ENCODE results near the gene ANKRD34B. TPM values are rescaled to one million over a fixed set of nuclear protein-coding genes. Genes with fewer than 3 reads are reported as not detected.

ANKRD34B gene
- polyA plus RNA-seq, 1 donor (not counting 4 experiments of a cell fraction or from before 2014, with no cell fraction given), result not detected

DNA sequence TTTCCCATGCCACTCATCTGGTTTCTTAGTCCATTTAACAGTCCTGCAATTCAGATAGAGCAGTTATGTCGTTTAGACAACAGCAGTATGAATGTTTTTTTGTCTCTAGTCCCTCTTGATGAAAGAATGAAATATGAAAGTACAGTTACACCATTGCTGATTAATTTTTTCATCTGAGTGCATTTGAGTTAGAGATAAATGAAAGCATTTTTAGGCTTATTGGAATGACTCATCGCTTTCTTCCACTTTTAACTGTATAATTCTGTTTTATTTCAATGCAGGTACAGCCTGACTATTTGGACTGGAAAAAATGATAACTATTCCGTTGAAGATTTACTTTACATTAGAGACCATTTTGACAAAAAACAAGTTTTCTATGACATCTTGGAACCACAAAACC, 28.7 kb downstream of the ANKRD34B start:
- Histone ChIP-seq H3K27me3 (ENCODE audit: control insufficient read depth, extremely low read depth, insufficient read depth, low read length) (no peaks in the 10 kb centered on the region), H3K4me1 (ENCODE audit: control insufficient read depth, extremely low read depth, insufficient read depth, low read length) (no peaks in the 10 kb centered on the region), H3K9me1 (ENCODE audit: control insufficient read depth, extremely low read depth, insufficient read depth, low read length) (no peaks in the 10 kb centered on the region), H4K20me1 (ENCODE audit: control insufficient read depth, extremely low read depth, insufficient read depth, low read length) (no peaks in the 10 kb centered on the region), H3K9me3 (ENCODE audit: control insufficient read depth, low read depth, low read length) (no peaks in the 10 kb centered on the region), H3K27ac (ENCODE audit: control insufficient read depth, insufficient read depth, low read length) (no peak overlapping the region), H3K9ac (ENCODE audit: control insufficient read depth, extremely low read depth, insufficient read depth, low read length) (no peak overlapping the region), H2AFZ (ENCODE audit: control insufficient read depth, low read length) (no peak overlapping the region), H3K4me2 (ENCODE audit: control insufficient read depth, extremely low read depth, insufficient read depth, low read depth, low read length) (no peak overlapping the region), H3K4me3 (ENCODE audit: control insufficient read depth in 2 of 3, extremely low read depth in 1 of 3, insufficient read depth in 2 of 3, low read depth in 1 of 3, low read length in 3 of 3) (no peak overlapping the region), H3K36me3 (ENCODE audit: control insufficient read depth in 2 of 2, extremely low read depth in 1 of 2, insufficient read depth in 2 of 2, low read length in 2 of 2) (no peaks in the 10 kb centered on the region), H3K79me2 (ENCODE audit: control insufficient read depth, insufficient read depth, low read length) (no peaks in the 10 kb centered on the region)
- DNase-seq (ENCODE audit: low read depth, low spot score) (no peak), FAIRE-seq (no peak)
- dilution Hi-C loops (cut with MboI; ENCODE audit: extremely low pct_ligation_motif_present, low sequenced_read_pairs), result no loop called here
- TF ChIP-seq, protein P1, sequence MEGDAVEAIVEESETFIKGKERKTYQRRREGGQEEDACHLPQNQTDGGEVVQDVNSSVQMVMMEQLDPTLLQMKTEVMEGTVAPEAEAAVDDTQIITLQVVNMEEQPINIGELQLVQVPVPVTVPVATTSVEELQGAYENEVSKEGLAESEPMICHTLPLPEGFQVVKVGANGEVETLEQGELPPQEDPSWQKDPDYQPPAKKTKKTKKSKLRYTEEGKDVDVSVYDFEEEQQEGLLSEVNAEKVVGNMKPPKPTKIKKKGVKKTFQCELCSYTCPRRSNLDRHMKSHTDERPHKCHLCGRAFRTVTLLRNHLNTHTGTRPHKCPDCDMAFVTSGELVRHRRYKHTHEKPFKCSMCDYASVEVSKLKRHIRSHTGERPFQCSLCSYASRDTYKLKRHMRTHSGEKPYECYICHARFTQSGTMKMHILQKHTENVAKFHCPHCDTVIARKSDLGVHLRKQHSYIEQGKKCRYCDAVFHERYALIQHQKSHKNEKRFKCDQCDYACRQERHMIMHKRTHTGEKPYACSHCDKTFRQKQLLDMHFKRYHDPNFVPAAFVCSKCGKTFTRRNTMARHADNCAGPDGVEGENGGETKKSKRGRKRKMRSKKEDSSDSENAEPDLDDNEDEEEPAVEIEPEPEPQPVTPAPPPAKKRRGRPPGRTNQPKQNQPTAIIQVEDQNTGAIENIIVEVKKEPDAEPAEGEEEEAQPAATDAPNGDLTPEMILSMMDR (optimal IDR thresholded peaks at IDR 0.05 in 1 of 3, IDR thresholded peaks at IDR 0.05 in 1 of 3, conservative IDR thresholded peaks at IDR 0.05 in 1 of 3; ENCODE audit: extremely low read depth in 1 of 3, insufficient read depth in 2 of 3, low read length in 3 of 3), result no peak
- TF ChIP-seq EZH2 (IDR thresholded peaks at IDR 0.05; ENCODE audit: low read length), result no peak

DNA sequence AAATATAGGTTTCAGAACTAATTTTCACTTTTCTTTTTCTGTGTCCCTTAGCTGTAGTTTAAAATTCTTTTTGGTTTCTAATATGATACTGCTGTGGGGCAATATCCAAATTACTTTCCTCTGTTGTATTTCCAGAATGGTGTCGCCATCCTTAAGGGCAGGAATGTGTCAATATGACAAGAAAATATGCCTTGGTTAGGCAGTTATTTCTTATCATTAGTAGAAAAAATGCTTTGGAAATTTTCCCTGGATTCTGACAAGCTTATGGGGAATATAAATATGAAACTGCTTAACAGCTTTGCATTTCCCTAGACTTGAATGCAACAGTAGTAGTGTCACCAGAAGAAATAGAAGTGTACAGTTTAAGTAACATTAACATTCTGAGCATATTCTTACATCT, 29.4 kb downstream of the ANKRD34B start:
- H3K9ac ChIP-seq (ENCODE audit: control insufficient read depth, extremely low read depth, insufficient read depth, low read length), result no peak overlapping the region
- no peaks in the 10 kb centered on the region for H3K27me3 ChIP-seq (ENCODE audit: control insufficient read depth, extremely low read depth, insufficient read depth, low read length)
- H3K9me3 ChIP-seq (ENCODE audit: control insufficient read depth, low read depth, low read length), result no peaks in the 10 kb centered on the region
- TF ChIP-seq EZH2 (IDR thresholded peaks at IDR 0.05; ENCODE audit: low read length), result no peak
- TF ChIP-seq, protein P1 (optimal IDR thresholded peaks at IDR 0.05 in 1 of 3, IDR thresholded peaks at IDR 0.05 in 1 of 3, conservative IDR thresholded peaks at IDR 0.05 in 1 of 3; ENCODE audit: extremely low read depth in 1 of 3, insufficient read depth in 2 of 3, low read length in 3 of 3), result no peak
- no peak overlapping the region for H3K4me2 ChIP-seq (ENCODE audit: control insufficient read depth, extremely low read depth, insufficient read depth, low read depth, low read length)
- H2AFZ ChIP-seq (ENCODE audit: control insufficient read depth, low read length), result no peak overlapping the region
- H3K27ac ChIP-seq (ENCODE audit: control insufficient read depth, insufficient read depth, low read length), result no peak overlapping the region
- dilution Hi-C loops (cut with MboI; ENCODE audit: extremely low pct_ligation_motif_present, low sequenced_read_pairs), result no loop called here
- H4K20me1 ChIP-seq (ENCODE audit: control insufficient read depth, extremely low read depth, insufficient read depth, low read length), result no peaks in the 10 kb centered on the region
- no peak for DNase-seq (ENCODE audit: low read depth, low spot score)
- H3K4me1 ChIP-seq (ENCODE audit: control insufficient read depth, extremely low read depth, insufficient read depth, low read length), result no peaks in the 10 kb centered on the region
- no peaks in the 10 kb centered on the region for H3K9me1 ChIP-seq (ENCODE audit: control insufficient read depth, extremely low read depth, insufficient read depth, low read length)
- FAIRE-seq, result no peak
- H3K79me2 ChIP-seq (ENCODE audit: control insufficient read depth, insufficient read depth, low read length), result no peaks in the 10 kb centered on the region
- H3K36me3 ChIP-seq (ENCODE audit: control insufficient read depth in 2 of 2, extremely low read depth in 1 of 2, insufficient read depth in 2 of 2, low read length in 2 of 2), result no peaks in the 10 kb centered on the region
- no peak overlapping the region for H3K4me3 ChIP-seq (ENCODE audit: control insufficient read depth in 2 of 3, extremely low read depth in 1 of 3, insufficient read depth in 2 of 3, low read depth in 1 of 3, low read length in 3 of 3)
